K562 (cell line): ENCODE data around the gene CADM2. TPM values are rescaled to one million over a fixed set of nuclear protein-coding genes. Genes with fewer than 3 reads are reported as not detected.
A peak's percentile ranks its signal among the peaks of the same experiment; 100 is the strongest.

Experiments
- ATAC-seq: fragments of 200-7000 bp; cut with Tn5 transposase; 3 replicates; pipeline ENCODE4 v1.9.1; 2020; ENCODE audit warnings: moderate library complexity
- BruUV-seq: library from RNA; stranded (reverse); fragments of 400-500 nt; replicated peaks from 2 replicates; lab custom pipeline; 2021; lab: Mats Ljungman, UMichigan
- CTCF ChIA-PET: fragments of 300-600 bp; formaldehyde crosslinking; extraction: SDS; loops from one replicate; lab custom pipeline; 2021; ENCODE audit warnings: low intra/inter-chr PET ratio; lab: Yijun Ruan, JAX
- POLR2A ChIA-PET: fragments of 300-600, 350-650 bp; sonication (Branson Sonifier 250); formaldehyde crosslinking; extraction: SDS; loops from one replicate; lab custom pipeline; 2021; ENCODE audit warnings: antibody characterized with exemption, inconsistent platforms; lab: Yijun Ruan, JAX
- DNase-seq, 4 experiments: peaks; one replicate each; pipeline versions ENCODE4 v3.0.0 to v3.0.0-alpha.2; 2011 to 2018; ENCODE audit warnings: low spot score in 3 of 4, mixed read lengths in 3 of 4; ENCODE audit errors: extremely low read depth in 1 of 4
- FAIRE-seq: peaks from 2 replicates; lab custom pipeline; 2011; peaks lifted over from hg19 to GRCh38; lab: Jason Lieb, UNC
- H2AFZ ChIP-seq: 2 replicates; pipeline ENCODE4 v1.6.0; 2011; ENCODE audit warnings: low read depth, low read length, control low read depth, inconsistent platforms
- H3K27ac ChIP-seq: fragments of 200-600 bp; 3 replicates; pipeline ENCODE4 v1.8.0; 2011; ENCODE audit warnings: low read depth, mild to moderate bottlenecking, control low read depth, inconsistent platforms, low read length, moderate library complexity, mixed read lengths; ENCODE audit errors: extremely low read depth
- H3K27me3 ChIP-seq, 2 experiments: fragments of 300-600 bp in 1 of 2; 2 replicates in 1 of 2; 3 replicates in 1 of 2; pipeline versions ENCODE4 v1.6.0 to v1.8.0; 2011; ENCODE audit warnings: inconsistent platforms in 2 of 2, low read length in 2 of 2, mild to moderate bottlenecking in 1 of 2, mixed read lengths in 1 of 2, moderate library complexity in 1 of 2; ENCODE audit not compliant: control insufficient read depth in 2 of 2, insufficient read depth in 2 of 2
- H3K36me3 ChIP-seq: fragments of 300-600 bp; 3 replicates; pipeline ENCODE4 v1.8.0; 2011; ENCODE audit warnings: mild to moderate bottlenecking, low read length, inconsistent platforms; ENCODE audit not compliant: control insufficient read depth, insufficient read depth
- H3K4me1 ChIP-seq, 2 experiments: fragments of 200-600 bp in 1 of 2; replicated peaks in 1 of 2; 2 replicates in 1 of 2; 3 replicates in 1 of 2; pipeline versions ENCODE4 v1.5.1 to v1.8.0; 2011; ENCODE audit warnings: inconsistent platforms in 2 of 2, low read length in 2 of 2, mild to moderate bottlenecking in 1 of 2, mixed read lengths in 1 of 2, moderate library complexity in 1 of 2; ENCODE audit not compliant: control insufficient read depth in 2 of 2, insufficient read depth in 2 of 2
- H3K4me2 ChIP-seq: 2 replicates; pipeline ENCODE4 v1.6.1; 2011; ENCODE audit warnings: low read length, control low read depth, inconsistent platforms, mixed read lengths; ENCODE audit not compliant: insufficient read depth
- H3K4me3 ChIP-seq: fragments of 200-600 bp; sonication (generic), shearing (Covaris generic); 2 replicates; pipeline ENCODE4 v1.5.1; 2016; ENCODE audit warnings: control low read depth, inconsistent platforms
- H3K79me2 ChIP-seq: fragments of 200-600 bp; 3 replicates; pipeline ENCODE4 v1.8.0; 2011; ENCODE audit warnings: low read length, inconsistent platforms; ENCODE audit not compliant: control insufficient read depth, insufficient read depth
- H3K9ac ChIP-seq, 2 experiments: 2 replicates each; pipeline versions ENCODE4 v1.6.0 to v1.6.1; 2011; ENCODE audit warnings: low read depth in 2 of 2, low read length in 2 of 2, control low read depth in 1 of 2, inconsistent platforms in 1 of 2, mild to moderate bottlenecking in 1 of 2, mixed read lengths in 1 of 2; ENCODE audit not compliant: insufficient read depth in 1 of 2
- H3K9me1 ChIP-seq: one replicate; pipeline ENCODE4 v1.6.0; 2011; ENCODE audit warnings: inconsistent platforms, mild to moderate bottlenecking, low read length, moderate library complexity; ENCODE audit not compliant: control insufficient read depth, insufficient read depth
- H3K9me3 ChIP-seq: replicated peaks from 2 replicates; pipeline ENCODE4 v1.5.1; 2011; ENCODE audit warnings: low read depth, low read length, inconsistent platforms; ENCODE audit not compliant: control insufficient read depth, insufficient read depth
- H4K20me1 ChIP-seq: replicated peaks from 2 replicates; pipeline ENCODE4 v1.6.1; 2011; ENCODE audit warnings: low read length, inconsistent platforms, mixed read lengths; ENCODE audit not compliant: control insufficient read depth, insufficient read depth
- CEBPB ChIP-seq: fragments of 450-650 bp; IDR thresholded peaks from 2 replicates; pipeline ENCODE4 v1.6.1; 2016; ENCODE audit warnings: missing genetic modification characterization, missing compliant biosample characterization
- HNRNPL ChIP-seq: fragments of 200-400 bp; formaldehyde crosslinking; IDR thresholded peaks from 2 replicates; pipeline ENCODE4 v1.6.1; 2017; ENCODE audit warnings: low read depth, mild to moderate bottlenecking, low read length
- KLF1 ChIP-seq: fragments of 450-650 bp; IDR thresholded peaks from 2 replicates; pipeline ENCODE4 v1.6.1; 2016; ENCODE audit warnings: missing genetic modification characterization, missing compliant biosample characterization
- ZFP36 ChIP-seq: fragments of 150-350 bp; IDR thresholded peaks from 2 replicates; pipeline ENCODE4 v1.6.1; 2018; ENCODE audit warnings: low read length, low read depth; ENCODE audit not compliant: partially characterized antibody
- ZNF445 ChIP-seq: fragments of 250-450 bp; sonication (Bioruptor Pico); IDR thresholded peaks from 2 replicates; pipeline ENCODE4 v1.4.0; 2020; ENCODE audit warnings: low read depth, mild to moderate bottlenecking, moderate library complexity
- WGBS: fragments of 100-300 bp; shearing (Covaris generic); methylation state at CpG from one replicate; pipeline ENCODE4 v1.1.6; 2016; ENCODE audit warnings: low coverage, mixed read lengths; ENCODE audit not compliant: insufficient coverage; ENCODE audit errors: missing lambda C conversion rate; 5-methylcytosine and 5-hydroxymethylcytosine counted together
- in situ Hi-C: fragments of 300-500 bp; cut with MboI; formaldehyde crosslinking; loops from 4 replicates; pipeline ENCODE4 v1.15.0; 2018; ENCODE audit warnings: inconsistent platforms, mixed read lengths
- intact Hi-C: fragments of 100-400 bp; cut with micrococcal nuclease; formaldehyde crosslinking; loops from 2 replicates; pipeline ENCODE4 v1.14.2; 2022
- polyA plus RNA-seq, 8 experiments: library from polyadenylated mRNA; depleted of rRNA in 4 of 8; stranded (reverse) in 5 of 8; unstranded in 3 of 8; fragments of >200 nt; fragmentation: Nextera tagmentation in 2 of 8; fragmentation: Illumina TruSeq in 1 of 8; extraction: Ambion mirVana in 2 of 8; extraction: Trizol in 1 of 8; gene quantifications; 2 replicates each; pipeline versions ENCODE4 v1.2.1 to v1.2.3, GENCODE V29; 2011 to 2014; ENCODE audit warnings: inconsistent platforms in 1 of 8, missing spikeins in 1 of 8
- total RNA-seq, 7 experiments: library from RNA; depleted of rRNA in 6 of 7; stranded (reverse); fragments of >200 nt in 6 of 7; fragmentation: Illumina TruSeq in 2 of 7; extraction: Trizol in 2 of 7; gene quantifications; 2 replicates each; pipeline versions ENCODE4 v1.2.1 to v1.2.3, GENCODE V29; 2011 to 2021; ENCODE audit warnings: low replicate concordance in 1 of 7
- TF ChIP-seq, protein P1 (sequence below), 2 experiments: fragments of 250-450 bp in 1 of 2; fragments of 450-650 bp in 1 of 2; sonication (Bioruptor Pico) in 1 of 2; IDR thresholded peaks; 2 replicates each; pipeline versions ENCODE4 v1.6.1 to v1.8.0; 2016 to 2021; ENCODE audit warnings: mild to moderate bottlenecking in 2 of 2, moderate library complexity in 2 of 2, missing compliant biosample characterization in 1 of 2, missing genetic modification characterization in 1 of 2

The CADM2 gene
- total and polyA plus RNA-seq, 9 of the 15 experiments (the other 6 are each of a cell fraction or from before 2014, with no cell fraction given), result 0.11 to 3.2 (median 0.95) TPM

GRCh38 chr3:85495602-85496001, 536.8 kb downstream of the CADM2 start (continued):
- no peak for TF ChIP-seq ZFP36
- TF ChIP-seq HNRNPL, result no peak
- no peak for TF ChIP-seq ZNF445

DNA sequence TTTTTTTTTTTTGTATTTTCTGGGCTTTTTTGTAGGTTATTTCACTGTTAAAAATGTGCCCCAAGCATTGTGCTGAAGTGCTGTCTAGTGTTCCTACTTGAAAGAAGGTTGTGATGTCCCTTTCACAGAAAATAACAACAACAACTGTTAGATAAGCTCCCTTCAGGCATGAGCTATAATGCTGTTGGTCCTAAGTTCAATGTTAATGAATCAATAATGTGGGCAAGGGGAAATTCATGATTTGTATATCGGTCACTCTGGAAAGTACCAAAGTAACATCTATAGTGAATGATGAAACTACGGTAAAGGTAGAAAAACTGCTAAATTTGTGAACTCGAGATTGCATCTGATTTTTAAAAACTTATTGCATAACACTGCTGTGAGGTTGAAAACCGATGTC, 539.4 kb downstream of the CADM2 start:
- no peak for FAIRE-seq
- H3K4me2 ChIP-seq, result no peak overlapping the region
- ChIA-PET CTCF (no interaction called here), POLR2A (no interaction called here)
- H3K79me2 ChIP-seq, result peaks cover 23% of the 10 kb centered on the region
- WGBS, result 51% methylated on average over 4 of the region's 4 CpGs
- in situ Hi-C loops (no loop called here), intact Hi-C loops (no loop called here)
- DNase-seq, result no peak
- H3K36me3 ChIP-seq, result no peaks in the 10 kb centered on the region
- no peaks in the 10 kb centered on the region for H4K20me1 ChIP-seq
- H3K27me3 ChIP-seq, result no peaks in the 10 kb centered on the region
- no peaks in the 10 kb centered on the region for H3K4me1 ChIP-seq
- no peak overlapping the region for H3K9ac ChIP-seq
- no peak overlapping the region for H3K4me3 ChIP-seq
- no peak overlapping the region for H3K27ac ChIP-seq
- no peaks in the 10 kb centered on the region for H3K9me3 ChIP-seq
- H2AFZ ChIP-seq, result no peak overlapping the region
- no peaks in the 10 kb centered on the region for H3K9me1 ChIP-seq
- no TSS peak for BruUV-seq
- no peak for ATAC-seq
- TF ChIP-seq CEBPB (tag), result peak; percentile 35; the same call in 1 of the 2 replicates
- TF ChIP-seq KLF1 (tag), result no peak
- TF ChIP-seq, protein P1, sequence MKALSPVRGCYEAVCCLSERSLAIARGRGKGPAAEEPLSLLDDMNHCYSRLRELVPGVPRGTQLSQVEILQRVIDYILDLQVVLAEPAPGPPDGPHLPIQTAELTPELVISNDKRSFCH (CRISPR knock-in tag; IDR thresholded peaks at IDR 0.05), result no peak
- TF ChIP-seq, protein P1 (tag; IDR thresholded peaks at IDR 0.05), result no peak
